Measurements from ENCODE around the gene INHBA. TPM values are rescaled to one million over a fixed set of nuclear protein-coding genes. Genes with fewer than 3 reads are reported as not detected.

The INHBA gene
- polyA plus RNA-seq, 4 donors, result 4.8 to 7.6 (median 5.9) TPM

DNA sequence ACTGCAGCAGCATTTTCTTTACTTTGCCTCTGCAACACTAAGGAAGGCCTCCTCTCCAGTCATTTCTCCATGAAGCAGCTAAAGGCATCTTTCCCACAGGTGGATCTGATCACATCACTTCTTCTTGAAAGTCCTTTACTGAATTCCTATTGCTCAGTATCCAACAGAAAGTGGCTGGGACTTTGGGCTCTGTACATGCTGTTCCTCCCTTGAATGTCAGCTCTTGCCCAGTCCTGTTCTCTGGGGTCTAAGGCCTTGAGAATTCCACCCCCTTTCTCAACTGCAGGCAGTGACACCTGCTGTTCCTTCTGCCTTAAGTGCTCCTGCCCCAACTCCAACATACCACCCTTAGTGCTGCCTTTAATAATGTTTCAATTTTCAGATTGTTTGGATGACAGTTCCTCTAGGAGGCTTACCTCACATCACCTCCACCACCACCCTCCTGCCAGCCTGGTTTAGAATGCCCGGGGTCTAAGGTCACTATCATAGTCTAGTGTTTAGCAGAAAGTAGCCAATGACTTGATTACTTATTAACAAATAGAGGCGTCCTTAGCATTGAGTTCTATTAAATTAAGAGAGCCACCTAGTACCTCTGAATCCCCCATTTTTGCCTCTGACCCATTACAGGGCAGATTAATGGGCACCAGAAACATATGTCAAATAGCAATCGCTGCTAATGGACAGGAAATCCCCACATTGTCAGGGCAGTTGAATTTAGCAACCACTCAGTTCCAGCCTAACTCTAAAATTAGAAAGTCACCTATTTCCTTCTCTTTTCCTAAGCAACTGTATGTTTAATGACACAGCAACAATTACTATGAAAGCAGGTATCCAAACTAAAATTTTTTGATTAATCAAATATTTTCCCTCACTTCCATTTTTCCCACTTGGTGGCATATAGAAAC lies 11.4 kb downstream of the INHBA start:
- DNase-seq (ENCODE audit: low read depth in 4 of 4, low spot score in 3 of 4), result no peak

DNA sequence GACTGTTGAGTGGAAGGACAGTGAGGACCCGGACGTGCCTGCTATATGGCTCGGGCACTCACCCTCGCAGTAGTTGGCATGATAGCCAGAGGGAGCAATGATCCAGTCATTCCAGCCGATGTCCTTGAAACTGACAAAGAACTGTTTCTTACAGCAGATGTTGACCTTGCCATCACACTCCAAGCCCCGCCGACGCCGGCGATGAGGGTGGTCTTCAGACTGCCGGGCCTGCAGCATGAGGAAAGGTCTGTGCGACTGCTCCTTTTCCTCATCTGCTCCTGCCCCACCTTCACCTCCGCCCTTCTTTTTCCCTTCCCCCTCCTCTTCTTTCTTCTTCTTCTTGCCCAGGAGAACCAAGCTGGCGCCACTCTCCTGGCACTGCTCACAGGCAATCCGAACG lies 13.1 kb downstream of the INHBA start:
- DNase-seq (ENCODE audit: low read depth in 4 of 4, low spot score in 3 of 4), result no peak

DNA sequence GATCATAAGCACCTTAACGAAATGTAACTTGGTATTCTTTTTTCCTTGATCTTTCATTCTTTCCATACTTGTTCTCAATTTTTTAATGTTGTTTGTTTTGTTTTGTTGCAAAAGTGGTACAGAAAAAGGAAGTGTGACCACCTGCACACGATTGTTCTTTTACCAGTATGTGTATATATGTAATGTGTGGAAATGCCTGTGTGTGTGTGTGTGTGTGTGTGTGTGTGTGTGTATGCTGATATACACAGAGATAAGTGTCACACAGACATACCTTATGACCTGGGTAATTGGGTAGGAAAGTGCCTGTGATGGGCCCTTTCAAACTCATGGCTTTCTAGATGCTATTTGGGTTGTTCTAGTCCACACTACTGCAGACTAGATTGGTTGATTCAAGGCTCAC lies 14.0 kb downstream of the INHBA start:
- no peak for DNase-seq (ENCODE audit: low read depth in 4 of 4, low spot score in 3 of 4)

DNA sequence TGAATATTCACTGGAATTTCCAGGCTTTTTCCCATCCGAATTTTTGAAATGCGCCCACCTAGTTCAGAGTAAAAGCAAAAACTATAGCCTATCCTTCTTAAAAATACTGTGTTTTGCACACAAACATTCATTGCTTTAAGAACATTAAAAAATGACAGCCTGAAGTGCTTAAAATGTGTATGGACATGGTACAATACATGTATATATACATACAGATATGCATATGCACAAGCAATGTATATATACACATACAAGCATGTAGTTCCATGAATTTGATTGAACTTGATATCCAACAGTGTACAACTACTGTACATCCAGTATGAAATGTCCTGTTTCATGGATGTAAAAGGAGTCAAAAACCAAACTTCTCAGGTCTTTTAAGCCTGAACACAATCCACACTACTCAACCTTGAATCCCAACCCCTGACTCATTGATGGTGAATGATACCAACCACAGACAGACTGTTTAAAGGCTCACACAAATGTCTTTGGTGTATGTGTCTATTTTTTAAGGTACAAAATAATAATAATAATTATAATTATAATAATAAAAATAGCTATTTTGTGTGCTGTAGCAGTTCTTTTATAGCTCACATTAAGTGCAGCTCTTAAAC lies 14.8 kb downstream of the INHBA start:
- DNase-seq (ENCODE audit: low read depth in 4 of 4, low spot score in 3 of 4), result no peak

DNA sequence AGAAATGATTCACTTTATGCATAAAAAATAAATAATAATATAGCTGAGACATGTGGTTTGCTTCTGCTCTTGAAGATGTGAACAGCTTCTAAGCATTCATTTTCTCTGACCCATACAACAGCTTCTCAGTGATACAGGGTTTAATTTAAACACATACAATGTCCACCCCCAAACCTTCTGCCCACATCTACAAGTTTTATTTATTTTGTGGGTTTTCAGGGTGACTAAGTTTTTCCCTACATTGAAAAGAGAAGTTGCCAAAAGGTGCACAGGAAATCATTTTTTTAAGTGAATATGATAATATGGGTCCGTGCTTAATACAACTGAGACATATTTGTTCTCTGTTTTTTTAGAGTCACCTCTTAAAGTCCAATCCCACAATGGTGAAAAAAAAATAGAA lies 17.2 kb downstream of the INHBA start:
- DNase-seq (ENCODE audit: low read depth in 4 of 4, low spot score in 3 of 4), result no peak

DNA sequence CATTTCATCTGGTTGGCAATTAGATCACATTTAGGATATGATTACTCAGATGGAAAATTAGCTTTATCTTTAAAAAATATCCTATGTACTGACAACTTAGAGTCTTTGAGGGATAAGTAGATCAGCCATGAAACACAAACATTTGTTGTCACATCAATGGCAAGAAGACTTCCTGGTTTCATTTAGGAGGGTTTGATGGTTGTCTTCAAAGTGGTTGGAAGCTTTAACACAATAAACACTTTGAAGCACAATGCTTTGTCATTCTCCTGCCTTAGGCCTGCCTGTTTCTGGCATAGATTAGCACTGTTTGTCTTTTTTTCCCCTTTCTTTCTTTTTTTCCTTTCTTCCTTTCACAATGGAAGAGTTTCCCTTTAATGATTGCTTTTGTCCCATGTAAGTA lies 20.5 kb downstream of the INHBA start:
- no peak for DNase-seq (ENCODE audit: low read depth in 4 of 4, low spot score in 3 of 4)

DNA sequence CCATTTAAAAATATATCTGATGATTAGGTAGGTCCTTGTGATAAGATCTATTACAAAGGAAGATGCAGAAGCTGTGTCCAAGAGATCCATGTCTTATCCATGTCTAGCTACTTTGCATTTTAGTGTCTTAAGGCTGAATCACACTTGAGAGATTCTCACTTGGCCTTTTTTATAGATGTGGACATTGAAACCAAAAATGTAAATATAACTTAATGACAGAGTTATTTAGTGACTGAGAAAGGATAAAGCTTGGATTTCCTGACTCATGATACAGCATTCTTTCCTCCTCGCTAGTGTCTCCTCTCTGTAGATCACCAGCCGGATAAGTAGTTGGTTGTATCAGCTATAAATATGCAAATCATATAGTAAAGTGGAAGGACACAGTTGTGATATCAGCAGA lies 23.3 kb downstream of the INHBA start:
- DNase-seq (ENCODE audit: low read depth in 4 of 4, low spot score in 3 of 4), result no peak

DNA sequence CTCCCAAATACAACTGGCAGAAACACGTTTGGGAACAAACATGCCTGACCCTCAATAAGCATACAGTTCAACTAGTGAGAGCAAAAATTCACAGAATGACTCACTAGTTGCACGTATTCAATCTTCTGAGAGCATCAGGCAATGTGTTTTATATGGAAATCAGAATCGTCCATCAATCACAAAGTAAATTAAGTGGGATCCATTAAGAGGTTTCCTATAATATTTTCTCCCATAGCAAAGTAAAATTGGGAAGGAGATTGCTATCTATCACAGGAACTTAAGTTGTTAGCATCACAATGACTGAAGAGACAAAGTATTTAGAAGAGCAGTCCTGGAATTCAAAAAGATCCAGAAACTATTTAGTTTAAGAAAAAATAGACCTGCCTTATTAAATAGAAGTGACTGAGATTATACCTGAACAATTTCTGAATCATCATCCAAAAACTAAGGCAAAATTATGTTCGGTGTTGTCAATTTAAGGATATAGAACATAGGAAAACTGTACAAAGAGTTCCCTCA lies 28.3 kb downstream of the INHBA start:
- no peak for DNase-seq (ENCODE audit: low read depth in 4 of 4, low spot score in 3 of 4)

DNA sequence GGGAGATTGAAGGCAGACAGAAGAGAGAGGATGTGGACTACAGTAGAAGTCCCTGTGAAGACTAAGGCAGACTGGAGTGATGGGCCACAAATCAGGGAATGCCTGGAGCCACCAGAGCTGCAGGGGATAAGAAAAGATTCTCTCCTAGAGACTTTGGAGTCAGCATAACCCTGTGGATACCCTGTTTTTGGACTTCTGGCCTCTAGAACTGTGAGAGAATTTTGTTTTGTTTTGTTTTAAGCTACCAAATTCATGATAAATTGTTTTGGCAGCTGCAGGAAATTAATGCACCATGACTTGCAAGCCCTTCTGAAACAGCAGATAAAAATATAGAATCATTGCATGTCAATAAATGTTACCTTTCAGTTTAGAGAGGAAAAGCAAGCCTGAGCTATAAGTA lies 41.3 kb downstream of the INHBA start:
- no peak for DNase-seq (ENCODE audit: low read depth in 4 of 4, low spot score in 3 of 4)

DNA sequence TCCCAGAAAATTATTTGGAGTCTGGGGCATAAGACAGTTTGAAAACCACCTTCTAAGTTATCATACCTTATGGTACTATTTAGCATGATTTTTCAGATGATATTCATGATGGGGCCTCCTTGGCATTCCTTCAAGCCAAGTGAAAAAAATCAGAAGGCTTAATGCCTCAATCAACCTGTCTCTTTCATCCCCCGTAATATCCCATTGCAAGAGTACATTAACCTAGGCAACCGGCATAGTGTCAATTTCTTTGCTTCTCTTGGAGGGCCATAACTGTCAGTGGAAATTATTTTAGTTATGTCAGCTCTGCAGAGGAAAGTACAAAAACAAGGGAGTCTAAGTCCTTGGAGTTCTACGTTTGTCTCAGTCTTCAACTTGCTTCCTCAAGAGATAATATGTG lies 43.4 kb downstream of the INHBA start:
- no peak for DNase-seq (ENCODE audit: low read depth in 4 of 4, low spot score in 3 of 4)

DNA sequence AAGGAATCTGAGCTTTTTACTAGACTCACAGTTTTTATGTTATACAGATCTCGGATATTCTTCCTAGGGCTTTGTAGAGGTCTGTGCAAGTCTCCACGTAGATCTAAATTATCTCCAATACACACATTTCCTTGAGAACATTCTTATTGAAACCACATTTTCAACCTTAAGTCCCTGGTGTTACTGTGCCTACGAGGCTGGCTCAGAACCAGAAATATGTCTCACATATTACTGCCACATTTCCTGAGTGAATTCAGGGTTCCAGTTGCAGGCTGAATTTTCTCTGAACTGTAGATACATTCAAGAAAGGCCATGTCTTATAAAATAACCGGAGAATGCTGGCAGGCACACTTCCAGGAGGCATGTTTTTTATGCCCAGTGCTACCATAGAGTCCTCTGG lies 46.5 kb downstream of the INHBA start:
- DNase-seq (ENCODE audit: low read depth in 4 of 4, low spot score in 3 of 4), result no peak

DNA sequence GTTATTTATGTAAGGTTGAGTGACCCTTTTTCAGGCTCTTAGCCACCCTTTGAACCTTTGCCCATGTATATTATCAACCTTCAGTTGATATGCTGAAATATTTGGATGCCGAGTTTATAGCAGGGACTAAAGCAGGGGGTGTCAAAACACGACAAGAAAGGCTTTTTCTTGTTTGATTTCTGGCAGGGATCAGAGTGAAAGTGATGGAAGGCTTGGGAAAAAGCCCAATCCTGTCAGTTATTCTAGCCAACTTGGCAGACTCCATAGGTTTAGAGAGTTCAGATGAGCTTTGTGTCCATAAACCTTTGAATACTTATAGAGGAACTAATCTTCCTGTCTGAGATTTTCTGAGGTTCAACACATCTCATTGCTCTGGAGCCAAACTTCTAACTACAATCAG lies 47.5 kb downstream of the INHBA start:
- DNase-seq (ENCODE audit: low read depth in 4 of 4, low spot score in 3 of 4), result no peak

DNA sequence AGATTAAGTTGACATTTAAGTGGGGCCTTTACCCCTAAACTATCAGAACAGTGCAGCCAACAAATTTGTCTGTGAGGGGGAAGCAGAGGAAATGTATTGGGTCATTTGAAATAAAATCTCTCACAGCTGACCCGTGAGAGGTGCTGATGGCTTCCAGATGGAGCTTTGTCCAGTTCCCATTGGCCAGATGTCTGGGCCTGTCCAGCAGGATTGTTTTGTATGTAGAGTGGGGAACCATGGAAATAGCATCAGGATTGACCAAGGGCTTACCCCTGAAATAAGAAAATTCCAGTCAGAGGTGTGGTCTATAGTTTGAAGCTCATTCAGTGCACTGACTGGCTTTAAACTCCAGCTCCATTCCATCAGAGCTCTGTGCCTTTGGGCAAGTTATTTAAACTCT lies 50.6 kb downstream of the INHBA start:
- DNase-seq (ENCODE audit: low read depth in 4 of 4, low spot score in 3 of 4), result peak in 3 of 4 donors; percentile 8 to 29 (median 14)

DNA sequence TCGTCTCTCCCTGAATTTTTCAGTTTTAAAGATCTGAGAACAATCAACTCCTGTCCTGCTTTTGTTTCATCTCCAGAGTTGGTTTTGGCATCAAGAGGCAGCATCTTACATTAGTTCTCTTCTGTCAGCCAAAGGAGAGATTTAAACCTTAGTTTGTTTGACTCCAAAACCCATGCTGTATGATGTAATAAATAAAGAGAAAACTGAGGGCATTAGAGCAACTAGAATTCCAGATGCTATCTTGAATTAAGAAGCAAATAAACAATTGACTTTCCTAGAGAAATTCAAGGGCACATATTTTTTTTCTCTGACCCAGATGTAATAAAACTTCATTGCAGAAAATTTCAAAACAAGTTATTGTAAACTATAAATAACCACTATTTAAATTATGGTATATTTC lies 54.4 kb downstream of the INHBA start:
- peak in 1 of 4 donors; percentile 5 for DNase-seq (ENCODE audit: low read depth in 4 of 4, low spot score in 3 of 4)

DNA sequence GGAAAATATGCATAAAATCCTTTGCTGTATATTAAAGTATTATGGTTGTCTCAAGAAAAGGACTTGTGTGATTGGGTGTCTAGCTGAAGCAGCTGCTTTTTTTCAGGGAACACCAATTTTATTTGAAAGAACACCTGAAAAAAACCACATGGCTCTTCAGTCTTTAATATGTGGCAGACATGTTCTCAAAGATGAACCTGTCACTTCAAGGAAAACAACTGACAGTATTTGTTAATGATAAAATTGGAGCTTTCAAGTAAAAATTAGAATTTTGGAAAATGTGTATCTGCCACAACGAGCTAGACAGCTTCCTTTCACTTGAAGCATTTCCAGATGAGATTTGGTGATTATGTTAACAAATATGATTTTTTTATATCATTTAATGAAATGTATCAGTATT lies 59.3 kb downstream of the INHBA start:
- no peak for DNase-seq (ENCODE audit: low read depth in 4 of 4, low spot score in 3 of 4)

DNA sequence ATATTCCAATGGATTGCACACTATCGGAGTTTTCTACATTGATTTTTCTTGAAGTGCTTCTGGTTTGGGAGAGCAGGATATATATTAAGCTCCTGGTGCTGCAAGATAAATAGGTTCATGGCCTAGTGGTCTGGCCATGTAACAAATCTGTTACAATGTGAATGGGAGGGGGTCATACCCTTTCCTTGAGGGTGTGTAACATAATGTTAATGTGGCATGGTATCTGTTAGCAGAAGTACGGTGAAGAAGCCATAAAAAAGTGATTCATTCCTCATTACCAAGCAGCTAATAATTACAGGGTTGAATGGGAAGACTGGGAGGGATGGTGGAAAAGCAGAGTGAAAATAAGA lies 61.2 kb downstream of the INHBA start:
- DNase-seq (ENCODE audit: low read depth in 4 of 4, low spot score in 3 of 4), result no peak

DNA sequence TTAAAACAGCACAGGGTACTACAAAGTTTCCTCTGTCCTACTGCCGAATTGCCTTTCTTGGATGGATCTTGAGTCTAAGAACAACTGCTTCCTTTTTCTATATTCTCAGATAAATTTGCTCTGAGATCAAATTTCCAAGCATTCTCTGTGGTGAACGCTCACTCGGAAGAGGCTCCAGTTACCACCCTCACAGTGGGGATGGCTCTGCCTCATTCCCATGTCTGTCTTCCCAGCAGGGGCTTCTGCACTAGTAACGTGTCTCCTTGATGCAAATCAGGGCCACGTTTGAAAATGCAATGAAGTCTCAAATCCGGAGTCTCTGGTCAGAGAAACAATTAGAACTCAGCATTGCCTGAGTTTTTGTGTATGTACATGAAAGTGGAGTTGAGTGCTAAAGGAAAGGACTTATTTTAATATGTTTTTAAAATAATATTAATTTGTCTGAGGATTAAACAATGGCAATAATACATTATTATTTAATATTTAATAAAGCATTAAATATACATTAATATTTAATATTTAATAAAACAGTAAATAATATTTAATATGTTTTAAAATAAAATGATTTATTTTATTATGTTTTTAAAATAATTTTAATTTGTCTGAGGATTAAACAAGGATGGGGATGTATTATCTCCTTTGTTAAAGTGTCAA lies 61.8 kb downstream of the INHBA start:
- DNase-seq (ENCODE audit: low read depth in 4 of 4, low spot score in 3 of 4), result no peak

DNA sequence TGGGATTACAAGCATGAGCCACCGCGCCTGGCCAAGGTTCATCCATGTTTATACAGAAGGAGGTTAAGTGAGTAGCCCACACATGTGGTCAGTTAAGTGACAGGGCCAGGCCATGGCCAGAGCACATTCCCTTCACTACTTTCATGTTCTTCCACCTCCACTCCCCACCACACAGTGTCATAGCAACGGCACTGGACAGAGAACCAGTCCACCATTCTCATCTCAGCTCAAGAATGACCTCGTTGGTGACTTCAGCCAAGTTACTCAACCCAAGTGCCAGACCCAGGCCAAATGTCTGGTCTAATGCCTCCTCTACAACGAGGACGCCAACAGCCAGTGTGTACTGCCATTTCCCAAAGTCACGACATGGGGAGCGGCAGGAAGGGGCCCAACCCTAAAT lies 62.4 kb downstream of the INHBA start:
- no peak for DNase-seq (ENCODE audit: low read depth in 4 of 4, low spot score in 3 of 4)

DNA sequence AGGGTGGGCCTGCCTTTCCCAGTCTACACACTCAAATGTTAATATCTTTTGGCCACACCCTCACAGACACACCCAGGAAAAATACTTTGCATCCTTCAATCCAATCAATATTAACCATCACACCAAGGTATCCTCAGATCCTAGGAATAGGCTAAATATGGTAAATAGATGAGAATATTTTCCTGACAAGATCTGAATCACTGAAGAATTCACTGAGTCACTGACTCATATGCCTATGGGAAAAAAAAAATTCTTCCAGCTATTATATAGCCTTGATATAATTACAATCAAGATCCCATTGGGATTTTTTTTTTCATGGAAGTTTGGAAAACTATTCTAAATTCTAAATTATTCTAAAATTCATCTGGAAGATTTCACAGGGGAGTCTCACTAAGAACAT lies 65.8 kb downstream of the INHBA start:
- no peak for DNase-seq (ENCODE audit: low read depth in 4 of 4, low spot score in 3 of 4)
